Lower lobe of right lung (tissue), 2 donors: ENCODE data around the gene SARDH. TPM values are rescaled to one million over a fixed set of nuclear protein-coding genes. Genes with fewer than 3 reads are reported as not detected.

Experiments used
- ATAC-seq, 2 donors: fragments of 200-7000 bp; cut with Tn5 transposase; one replicate each; pipeline ENCODE4 v1.9.1; 2020 to 2022; ENCODE audit warnings: mild to moderate bottlenecking in 2 of 2, moderate library complexity in 2 of 2
- DNase-seq: peaks from one replicate; pipeline ENCODE4 v3.0.0-alpha.2; 2020
- H3K27ac ChIP-seq: fragments of 200-600 bp; one replicate; pipeline ENCODE4 v1.8.0; 2022
- H3K27me3 ChIP-seq: fragments of 200-600 bp; one replicate; pipeline ENCODE4 v1.8.0; 2022; ENCODE audit warnings: low read depth
- H3K36me3 ChIP-seq: fragments of 200-600 bp; one replicate; pipeline ENCODE4 v1.8.0; 2022; ENCODE audit warnings: mild to moderate bottlenecking
- H3K4me1 ChIP-seq: fragments of 200-600 bp; one replicate; pipeline ENCODE4 v1.8.0; 2022
- H3K4me3 ChIP-seq: fragments of 200-600 bp; one replicate; pipeline ENCODE4 v1.8.0; 2022; ENCODE audit warnings: mild to moderate bottlenecking
- H3K9me3 ChIP-seq: fragments of 200-600 bp; one replicate; pipeline ENCODE4 v1.8.0; 2022
- CTCF ChIP-seq: fragments of 200-600 bp; IDR thresholded peaks from one replicate; pipeline ENCODE4 v1.8.0; 2022; ENCODE audit warnings: antibody characterized with exemption, mild to moderate bottlenecking
- intact Hi-C: fragments of 100-400 bp; cut with DNase I; formaldehyde crosslinking; loops from one replicate; pipeline ENCODE4 v1.11.0; 2022
- total RNA-seq: library from RNA; stranded (reverse); fragmentation: NEBNext Ultra II Directional; extraction: Animal tissue kit (Norgen Biotek cat#: 25700); gene quantifications from one replicate; pipeline ENCODE4 v1.2.1, GENCODE V29; 2021
- donor health status: DM: no; HTN: yes; CAD: no; lungs with severe emphysema.

The SARDH gene
- total RNA-seq, 1 donor from 2014 or later, result 3.4 TPM

GRCh38 chr9:133681658-133682306 lies 56.4 kb downstream of the SARDH start:
- H3K27me3 ChIP-seq, result no peaks in the 10 kb centered on the region
- H3K9me3 ChIP-seq, result no peaks in the 10 kb centered on the region
- H3K27ac ChIP-seq, result no peak overlapping the region
- DNase-seq, result peak; percentile 44
- peaks cover 37% of the 10 kb centered on the region for H3K4me1 ChIP-seq
- no peak overlapping the region for H3K4me3 ChIP-seq
- ATAC-seq, result no peak
- intact Hi-C loops, result no loop called here
- no peaks in the 10 kb centered on the region for H3K36me3 ChIP-seq
- no peak for TF ChIP-seq CTCF

GRCh38 chr9:133680976-133681657 lies 57.0 kb downstream of the SARDH start:
- no peak for TF ChIP-seq CTCF
- H3K4me1 ChIP-seq, result peaks cover 37% of the 10 kb centered on the region
- DNase-seq (peak; percentile 37), ATAC-seq (no peak)
- H3K27ac ChIP-seq, result no peak overlapping the region
- no peaks in the 10 kb centered on the region for H3K27me3 ChIP-seq
- no peaks in the 10 kb centered on the region for H3K9me3 ChIP-seq
- H3K36me3 ChIP-seq, result no peaks in the 10 kb centered on the region
- intact Hi-C loops, result no loop called here
- no peak overlapping the region for H3K4me3 ChIP-seq

- H3K9me3 ChIP-seq, result no peaks in the 10 kb centered on the region
- no peak for TF ChIP-seq CTCF
- peak; percentile 41 for DNase-seq
- no peaks in the 10 kb centered on the region for H3K27me3 ChIP-seq
- peaks cover 37% of the 10 kb centered on the region for H3K4me1 ChIP-seq
- H3K36me3 ChIP-seq, result no peaks in the 10 kb centered on the region
- no peak overlapping the region for H3K27ac ChIP-seq
- H3K4me3 ChIP-seq, result no peak overlapping the region
- intact Hi-C loops, result no loop called here
- ATAC-seq, result no peak
Measured at GRCh38 chr9:133680250-133680975, 57.7 kb downstream of the SARDH start.

- no peaks in the 10 kb centered on the region for H3K9me3 ChIP-seq
- peaks cover 34% of the 10 kb centered on the region for H3K4me1 ChIP-seq
- intact Hi-C loops, result no loop called here
- H3K27me3 ChIP-seq, result no peaks in the 10 kb centered on the region
- ATAC-seq (no peak), DNase-seq (peak; percentile 43)
- no peaks in the 10 kb centered on the region for H3K36me3 ChIP-seq
- peak overlapping the region; percentile 34 for H3K27ac ChIP-seq
- no peak overlapping the region for H3K4me3 ChIP-seq
- TF ChIP-seq CTCF, result no peak
Measured at GRCh38 chr9:133679466-133680061, 58.6 kb downstream of the SARDH start.

GRCh38 chr9:133679056-133679455 lies 59.1 kb downstream of the SARDH start:
- no peaks in the 10 kb centered on the region for H3K36me3 ChIP-seq
- ATAC-seq (no peak), DNase-seq (peak; percentile 35)
- H3K27ac ChIP-seq, result peak overlapping the region; percentile 34
- H3K4me1 ChIP-seq, result peaks cover 29% of the 10 kb centered on the region
- no peaks in the 10 kb centered on the region for H3K27me3 ChIP-seq
- intact Hi-C loops, result no loop called here
- H3K9me3 ChIP-seq, result no peaks in the 10 kb centered on the region
- no peak for TF ChIP-seq CTCF
- no peak overlapping the region for H3K4me3 ChIP-seq
